Measurements from ENCODE around the gene KCNQ5. TPM values are rescaled to one million over a fixed set of nuclear protein-coding genes. Genes with fewer than 3 reads are reported as not detected.

KCNQ5 gene
- total RNA-seq, 1 experiment from 2014 or later, result 0.07 TPM

DNA sequence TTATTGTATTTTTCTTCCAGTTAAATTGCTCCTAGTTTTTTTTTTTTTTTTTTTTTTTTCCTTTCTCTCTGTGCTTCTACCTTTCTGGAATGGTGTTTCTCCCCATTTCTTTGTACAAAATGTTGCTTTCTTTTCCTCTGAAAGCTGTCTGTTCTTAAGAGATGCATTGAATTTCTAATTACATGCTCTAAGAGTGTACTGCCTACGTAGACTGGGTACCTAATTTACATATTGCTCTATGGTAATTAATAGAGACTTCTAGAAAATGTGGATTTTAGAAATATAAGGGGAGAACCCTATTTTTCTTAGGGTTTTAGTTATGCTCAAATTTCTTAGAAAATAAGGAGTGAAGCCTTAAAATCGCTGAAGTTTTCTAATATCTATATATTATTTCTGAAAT lies 13.8 kb downstream of the KCNQ5 start:
- Histone ChIP-seq H2AK5ac (ENCODE audit: insufficient read length, low read length) (no peak overlapping the region), H3K27ac (ENCODE audit: insufficient read length, low read depth, low read length) (no peak overlapping the region), H2AFZ (ENCODE audit: low read length) (no peak overlapping the region), H2BK15ac (ENCODE audit: low read depth, low read length) (no peak overlapping the region), H3K4me1 (ENCODE audit: insufficient read depth, low read length) (no peaks in the 10 kb centered on the region), H3K9ac (ENCODE audit: extremely low read depth, insufficient read length, low read length) (no peak overlapping the region), H3K23ac (ENCODE audit: insufficient read length, low read depth, low read length) (no peak overlapping the region), H4K5ac (ENCODE audit: insufficient read length, low read depth, low read length) (no peak overlapping the region), H2BK120ac (ENCODE audit: low read depth, low read length, poor library complexity, severe bottlenecking) (no peak overlapping the region), H3K18ac (ENCODE audit: insufficient read length, low read depth, low read length) (no peak overlapping the region), H3K79me2 (ENCODE audit: insufficient read depth, low read length) (no peaks in the 10 kb centered on the region), H3K9me3 (ENCODE audit: control insufficient read depth, low read depth, low read length) (no peaks in the 10 kb centered on the region), H3K27me3 (ENCODE audit: insufficient read depth, low read length) (no peaks in the 10 kb centered on the region), H4K8ac (replicated peaks; ENCODE audit: insufficient read length, low read depth, low read length) (no peak overlapping the region), H2BK20ac (ENCODE audit: low read depth, low read length, poor library complexity, severe bottlenecking) (no peak overlapping the region), H3K14ac (ENCODE audit: insufficient read depth, low read length) (no peak overlapping the region), H3K4me2 (ENCODE audit: insufficient read depth, insufficient read length, low read length) (no peak overlapping the region), H2BK5ac (ENCODE audit: insufficient read length, low read length) (no peak overlapping the region), H3K56ac (ENCODE audit: insufficient read length, low read depth, low read length) (no peak overlapping the region), H3K4ac (ENCODE audit: low read depth, low read length) (no peak overlapping the region), H4K91ac (ENCODE audit: insufficient read length, low read depth, low read length) (no peak overlapping the region), H4K20me1 (ENCODE audit: control insufficient read depth, insufficient read depth, insufficient read length) (no peaks in the 10 kb centered on the region), H3K79me1 (ENCODE audit: insufficient read depth, low read depth, low read length, poor library complexity, severe bottlenecking) (no peaks in the 10 kb centered on the region), H2BK12ac (ENCODE audit: insufficient read length, low read depth, low read length) (no peak overlapping the region), H3T11ph (ENCODE audit: low read length) (no peak overlapping the region), H3K23me2 (ENCODE audit: insufficient read length, low read depth, low read length, poor library complexity, severe bottlenecking) (no peaks in the 10 kb centered on the region)
- no peaks in the 10 kb centered on the region; a peak in 1 of 5 replicates for H3K9me3 Mint-ChIP-seq
- peaks cover 10% of the 10 kb centered on the region for H3K27me3 Mint-ChIP-seq (ENCODE audit: low read depth)
- no peak overlapping the region for H3K27ac Mint-ChIP-seq
- no CpG with 5 or more reads among the region's 2 CpGs for WGBS (ENCODE audit: extremely low coverage, insufficient read length, low lambda C conversion rate)
- TF ChIP-seq, protein P1, sequence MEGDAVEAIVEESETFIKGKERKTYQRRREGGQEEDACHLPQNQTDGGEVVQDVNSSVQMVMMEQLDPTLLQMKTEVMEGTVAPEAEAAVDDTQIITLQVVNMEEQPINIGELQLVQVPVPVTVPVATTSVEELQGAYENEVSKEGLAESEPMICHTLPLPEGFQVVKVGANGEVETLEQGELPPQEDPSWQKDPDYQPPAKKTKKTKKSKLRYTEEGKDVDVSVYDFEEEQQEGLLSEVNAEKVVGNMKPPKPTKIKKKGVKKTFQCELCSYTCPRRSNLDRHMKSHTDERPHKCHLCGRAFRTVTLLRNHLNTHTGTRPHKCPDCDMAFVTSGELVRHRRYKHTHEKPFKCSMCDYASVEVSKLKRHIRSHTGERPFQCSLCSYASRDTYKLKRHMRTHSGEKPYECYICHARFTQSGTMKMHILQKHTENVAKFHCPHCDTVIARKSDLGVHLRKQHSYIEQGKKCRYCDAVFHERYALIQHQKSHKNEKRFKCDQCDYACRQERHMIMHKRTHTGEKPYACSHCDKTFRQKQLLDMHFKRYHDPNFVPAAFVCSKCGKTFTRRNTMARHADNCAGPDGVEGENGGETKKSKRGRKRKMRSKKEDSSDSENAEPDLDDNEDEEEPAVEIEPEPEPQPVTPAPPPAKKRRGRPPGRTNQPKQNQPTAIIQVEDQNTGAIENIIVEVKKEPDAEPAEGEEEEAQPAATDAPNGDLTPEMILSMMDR (conservative IDR thresholded peaks at IDR 0.05), result no peak
- no peaks in the 10 kb centered on the region for H3K4me1 Mint-ChIP-seq
- DNase-seq, result no peak
- no peak overlapping the region for H3K4me3 Mint-ChIP-seq
- H3K36me3 Mint-ChIP-seq (ENCODE audit: insufficient read depth in 1 of 3, low read depth in 3 of 3), result no peaks in the 10 kb centered on the region

Data from H9 (cell line).